Cardiac muscle cell (in vitro differentiated cells and primary cell): ENCODE measurements around the gene APOL4. TPM values are rescaled to one million over a fixed set of nuclear protein-coding genes. Genes with fewer than 3 reads are reported as not detected.

Source experiments
- DNase-seq, 2 donors: peaks; one replicate each; pipeline versions ENCODE4 v3.0.0 to v3.0.0-alpha.2; 2010 to 2017; ENCODE audit warnings: low read depth in 1 of 2, low spot score in 1 of 2
- H3K27ac ChIP-seq: fragments of 200-600 bp; sonication (generic); 2 replicates; pipeline ENCODE4 v1.5.1; 2016
- H3K27me3 ChIP-seq: fragments of 200-600 bp; sonication (generic); 2 replicates; pipeline ENCODE4 v1.6.0; 2016; ENCODE audit warnings: control low read depth
- H3K36me3 ChIP-seq: fragments of 200-600 bp; sonication (generic); 2 replicates; pipeline ENCODE4 v1.5.1; 2016; ENCODE audit warnings: control low read depth
- H3K4me1 ChIP-seq: fragments of 200-600 bp; sonication (generic); 2 replicates; pipeline ENCODE4 v1.8.1; 2017; ENCODE audit warnings: low read depth, mild to moderate bottlenecking, mixed run types
- H3K4me3 ChIP-seq: fragments of 200-600 bp; sonication (generic); 2 replicates; pipeline ENCODE4 v1.5.1; 2016; ENCODE audit warnings: mild to moderate bottlenecking
- H3K9me3 ChIP-seq: fragments of 200-600 bp; sonication (generic); 2 replicates; pipeline ENCODE4 v1.5.1; 2017; ENCODE audit warnings: low read depth, mild to moderate bottlenecking, control low read depth
- polyA plus RNA-seq: library from polyadenylated mRNA; unstranded; fragments of >200 nt; fragmentation: Nextera tagmentation; extraction: Ambion mirVana; gene quantifications from 2 replicates; pipeline ENCODE4 v1.2.1, GENCODE V29; 2016
- total RNA-seq: library from RNA; depleted of rRNA; stranded (reverse); fragments of >200 nt; gene quantifications from 2 replicates; pipeline ENCODE4 v1.2.3, GENCODE V29; 2016
- TF ChIP-seq, protein P1 (sequence below): IDR thresholded peaks from 2 replicates; pipeline ENCODE4 v1.5.1; 2012; ENCODE audit warnings: low read depth, mild to moderate bottlenecking, low read length

Gene APOL4
- total and polyA plus RNA-seq, 2 experiments from 2014 or later: 0.27 TPM; not detected in 1

DNA sequence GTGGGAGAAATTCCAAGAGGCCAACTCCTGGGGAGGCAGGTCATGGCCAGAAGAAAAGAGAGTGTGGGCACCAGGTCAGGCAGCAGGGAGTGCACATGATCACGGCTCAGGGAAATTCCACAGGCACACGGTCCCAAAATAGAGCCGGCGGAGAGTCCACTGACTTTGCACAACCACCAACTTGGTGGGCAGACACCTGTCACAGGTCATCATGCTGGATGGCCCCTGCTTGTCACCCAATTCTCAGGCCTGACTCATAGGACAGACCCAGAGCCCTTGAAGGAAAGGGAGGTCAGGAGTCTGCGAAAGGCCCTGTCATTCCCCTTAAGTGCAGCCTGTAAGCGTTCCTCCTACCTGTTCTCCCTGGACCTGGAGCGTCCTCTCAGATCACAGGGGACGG is 21.9 kb upstream of the APOL4 start:
- no peak overlapping the region for H3K4me3 ChIP-seq
- no peak overlapping the region for H3K27ac ChIP-seq
- H3K9me3 ChIP-seq: no peaks in the 10 kb centered on the region
- H3K4me1 ChIP-seq: peaks cover 3% of the 10 kb centered on the region
- H3K36me3 ChIP-seq: no peaks in the 10 kb centered on the region
- H3K27me3 ChIP-seq: no peaks in the 10 kb centered on the region
- peak in 1 of 2 donors; percentile 19 for DNase-seq
- TF ChIP-seq, protein P1, sequence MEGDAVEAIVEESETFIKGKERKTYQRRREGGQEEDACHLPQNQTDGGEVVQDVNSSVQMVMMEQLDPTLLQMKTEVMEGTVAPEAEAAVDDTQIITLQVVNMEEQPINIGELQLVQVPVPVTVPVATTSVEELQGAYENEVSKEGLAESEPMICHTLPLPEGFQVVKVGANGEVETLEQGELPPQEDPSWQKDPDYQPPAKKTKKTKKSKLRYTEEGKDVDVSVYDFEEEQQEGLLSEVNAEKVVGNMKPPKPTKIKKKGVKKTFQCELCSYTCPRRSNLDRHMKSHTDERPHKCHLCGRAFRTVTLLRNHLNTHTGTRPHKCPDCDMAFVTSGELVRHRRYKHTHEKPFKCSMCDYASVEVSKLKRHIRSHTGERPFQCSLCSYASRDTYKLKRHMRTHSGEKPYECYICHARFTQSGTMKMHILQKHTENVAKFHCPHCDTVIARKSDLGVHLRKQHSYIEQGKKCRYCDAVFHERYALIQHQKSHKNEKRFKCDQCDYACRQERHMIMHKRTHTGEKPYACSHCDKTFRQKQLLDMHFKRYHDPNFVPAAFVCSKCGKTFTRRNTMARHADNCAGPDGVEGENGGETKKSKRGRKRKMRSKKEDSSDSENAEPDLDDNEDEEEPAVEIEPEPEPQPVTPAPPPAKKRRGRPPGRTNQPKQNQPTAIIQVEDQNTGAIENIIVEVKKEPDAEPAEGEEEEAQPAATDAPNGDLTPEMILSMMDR: no peak

DNA sequence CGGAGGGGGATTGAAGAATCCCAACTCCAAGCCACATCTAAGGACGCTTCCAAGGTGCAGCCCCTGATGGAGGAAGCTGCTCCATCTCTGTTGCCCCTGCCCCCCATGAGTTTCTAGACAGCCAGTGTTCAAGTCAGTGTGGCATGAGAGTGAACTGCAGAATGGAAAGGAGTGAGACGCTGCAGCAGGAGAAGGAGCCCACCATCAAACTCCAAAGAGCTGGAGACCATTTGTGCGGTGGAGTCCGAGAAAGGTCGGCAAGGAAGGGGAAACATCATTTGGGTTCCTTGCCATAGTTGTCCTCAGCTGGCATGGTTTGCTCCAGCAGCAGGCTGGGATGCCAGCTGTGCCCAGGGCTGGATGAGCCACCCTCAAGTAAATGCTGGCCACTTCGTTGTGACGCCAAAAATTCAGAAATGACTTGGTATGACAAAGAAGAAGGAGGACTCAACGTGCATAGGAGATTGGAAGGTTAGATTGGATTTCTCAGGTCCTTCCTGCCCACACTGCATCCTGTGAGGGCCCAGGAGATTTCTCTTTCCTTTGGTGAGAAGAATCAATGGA is 21.4 kb upstream of the APOL4 start:
- H3K4me3 ChIP-seq: no peak overlapping the region
- no peak for DNase-seq
- H3K4me1 ChIP-seq: peaks cover 3% of the 10 kb centered on the region
- H3K27ac ChIP-seq: no peak overlapping the region
- TF ChIP-seq, protein P1: no peak
- no peaks in the 10 kb centered on the region for H3K27me3 ChIP-seq
- no peaks in the 10 kb centered on the region for H3K36me3 ChIP-seq
- H3K9me3 ChIP-seq: no peaks in the 10 kb centered on the region

DNA sequence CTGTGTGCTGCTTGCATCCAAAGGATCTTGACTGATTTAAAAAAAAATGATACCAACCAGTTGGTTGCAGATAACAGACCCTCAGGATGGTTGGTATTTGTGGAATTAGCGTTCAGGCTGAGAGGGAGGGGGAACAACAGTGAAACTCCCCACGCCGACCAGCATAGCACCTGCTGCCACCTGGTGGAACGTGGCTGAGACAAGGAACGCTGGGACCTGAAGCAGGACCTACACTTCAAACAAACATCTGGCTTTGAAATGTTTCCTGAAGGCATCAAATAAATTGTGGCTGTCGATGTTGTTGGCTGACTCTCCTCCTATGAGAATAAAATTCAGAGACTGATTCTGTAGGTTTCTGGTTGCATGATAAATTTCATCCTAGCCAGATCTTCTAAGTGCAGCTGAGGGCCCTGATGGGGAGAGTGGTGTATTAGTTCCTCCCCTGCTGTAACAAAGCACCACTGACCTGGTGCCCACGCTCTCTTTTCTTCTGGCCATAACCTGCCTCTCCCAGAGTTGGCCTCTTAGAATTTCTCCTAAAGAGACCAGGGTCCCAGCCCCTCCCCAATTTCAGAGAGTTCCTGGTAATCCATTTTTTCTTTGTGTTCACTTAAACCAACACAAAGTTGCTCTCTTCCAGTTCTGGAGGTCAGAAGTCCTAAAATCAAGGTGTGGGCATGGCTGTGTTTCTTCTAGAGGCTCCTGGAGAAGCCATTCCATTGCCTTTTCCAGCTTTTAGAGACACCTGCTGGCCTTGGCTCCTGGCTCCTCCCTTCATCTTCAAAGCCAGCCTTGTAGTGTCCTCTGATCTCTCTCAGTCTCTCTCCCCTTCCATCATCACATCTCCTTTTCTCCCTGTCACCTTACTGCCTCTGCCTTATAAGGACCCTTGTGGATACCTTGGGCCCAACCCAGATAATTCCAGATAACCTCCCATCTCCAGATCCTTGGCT is 20.5 kb upstream of the APOL4 start:
- peak; percentile 62 to 70 for DNase-seq
- Histone ChIP-seq H3K4me3 (no peak overlapping the region), H3K4me1 (peaks cover 5% of the 10 kb centered on the region), H3K9me3 (no peaks in the 10 kb centered on the region), H3K27ac (no peak overlapping the region), H3K36me3 (no peaks in the 10 kb centered on the region), H3K27me3 (no peaks in the 10 kb centered on the region)
- TF ChIP-seq, protein P1: peak; percentile 73

DNA sequence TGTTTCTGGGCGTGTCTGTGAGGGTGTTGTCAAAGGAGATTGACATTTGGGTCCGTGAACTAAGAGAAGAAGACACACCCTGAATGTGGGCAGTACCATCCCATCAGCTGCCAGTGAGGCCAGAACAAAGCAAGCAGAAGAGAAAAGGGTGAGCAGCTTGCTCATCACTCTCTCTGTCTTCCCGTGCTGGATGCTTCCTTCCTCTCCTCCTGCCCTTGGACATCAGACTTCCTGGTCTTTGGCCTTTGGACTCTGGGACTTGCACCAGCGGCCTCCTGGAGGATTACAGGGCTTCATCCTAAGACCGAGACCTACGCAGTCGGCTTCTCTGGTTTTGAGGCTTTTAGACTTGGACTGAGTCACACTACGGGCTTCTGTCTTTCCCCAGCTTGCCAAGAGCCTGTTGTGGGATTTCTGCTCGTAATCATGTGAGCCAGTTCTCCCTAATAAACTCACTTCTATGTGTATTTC is 18.9 kb upstream of the APOL4 start:
- Histone ChIP-seq H3K27me3 (no peaks in the 10 kb centered on the region), H3K9me3 (no peaks in the 10 kb centered on the region), H3K4me1 (peaks cover 5% of the 10 kb centered on the region), H3K4me3 (no peak overlapping the region), H3K27ac (no peak overlapping the region), H3K36me3 (no peaks in the 10 kb centered on the region)
- TF ChIP-seq, protein P1: no peak
- no peak for DNase-seq

DNA sequence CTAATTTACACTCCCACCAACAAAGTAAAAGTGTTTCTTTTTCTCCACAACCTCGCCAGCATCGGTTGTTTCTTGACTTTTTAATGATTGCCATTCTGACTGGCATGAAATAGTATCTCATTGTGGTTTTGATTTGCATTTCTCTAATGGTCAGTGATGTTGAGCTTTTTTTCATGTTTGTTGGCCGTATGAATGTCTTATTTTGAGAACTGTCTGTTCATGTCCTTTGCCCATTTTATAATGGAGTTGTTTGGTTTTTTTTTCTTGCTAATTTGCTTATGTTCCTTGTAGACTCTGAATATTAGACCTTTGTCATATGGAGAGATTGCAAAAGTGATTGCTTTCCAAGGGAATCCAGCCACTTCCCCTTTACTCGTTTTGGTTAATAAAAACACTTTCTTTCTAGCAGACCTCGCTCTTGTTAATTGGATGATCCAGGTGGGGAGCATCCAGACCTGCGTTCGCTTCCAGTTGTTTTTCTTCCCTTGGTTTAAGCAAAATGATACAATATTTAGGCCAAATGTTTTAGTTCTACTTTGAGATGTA is 17.1 kb upstream of the APOL4 start:
- TF ChIP-seq, protein P1: no peak
- no peak for DNase-seq
- H3K27me3 ChIP-seq: no peaks in the 10 kb centered on the region

More for the DNA sequence above, 17.1 kb upstream of the APOL4 start:
- no peaks in the 10 kb centered on the region for H3K36me3 ChIP-seq
- H3K27ac ChIP-seq: no peak overlapping the region
- H3K4me3 ChIP-seq: no peak overlapping the region
- H3K9me3 ChIP-seq: no peaks in the 10 kb centered on the region
- peaks cover 9% of the 10 kb centered on the region for H3K4me1 ChIP-seq
